22Rv1 (cell line): Measurements from ENCODE around the gene RAD21L1.

Experiments
- ZFX ChIP-seq: fragments of 450-650 bp; IDR thresholded peaks from 2 replicates; pipeline ENCODE4 v1.6.1; 2017; ENCODE audit warnings: antibody characterized with exemption, borderline replicate concordance
- TF ChIP-seq, protein P1 (sequence below): fragments of 450-650 bp; IDR thresholded peaks from 2 replicates; pipeline ENCODE4 v1.5.1; 2017; ENCODE audit warnings: mild to moderate bottlenecking

GRCh38 chr20:1273366-1273765 lies 47.5 kb downstream of the RAD21L1 start:
- TF ChIP-seq, protein P1, sequence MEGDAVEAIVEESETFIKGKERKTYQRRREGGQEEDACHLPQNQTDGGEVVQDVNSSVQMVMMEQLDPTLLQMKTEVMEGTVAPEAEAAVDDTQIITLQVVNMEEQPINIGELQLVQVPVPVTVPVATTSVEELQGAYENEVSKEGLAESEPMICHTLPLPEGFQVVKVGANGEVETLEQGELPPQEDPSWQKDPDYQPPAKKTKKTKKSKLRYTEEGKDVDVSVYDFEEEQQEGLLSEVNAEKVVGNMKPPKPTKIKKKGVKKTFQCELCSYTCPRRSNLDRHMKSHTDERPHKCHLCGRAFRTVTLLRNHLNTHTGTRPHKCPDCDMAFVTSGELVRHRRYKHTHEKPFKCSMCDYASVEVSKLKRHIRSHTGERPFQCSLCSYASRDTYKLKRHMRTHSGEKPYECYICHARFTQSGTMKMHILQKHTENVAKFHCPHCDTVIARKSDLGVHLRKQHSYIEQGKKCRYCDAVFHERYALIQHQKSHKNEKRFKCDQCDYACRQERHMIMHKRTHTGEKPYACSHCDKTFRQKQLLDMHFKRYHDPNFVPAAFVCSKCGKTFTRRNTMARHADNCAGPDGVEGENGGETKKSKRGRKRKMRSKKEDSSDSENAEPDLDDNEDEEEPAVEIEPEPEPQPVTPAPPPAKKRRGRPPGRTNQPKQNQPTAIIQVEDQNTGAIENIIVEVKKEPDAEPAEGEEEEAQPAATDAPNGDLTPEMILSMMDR = no peak
- TF ChIP-seq ZFX = no peak
